A549 (cell line): Measurements from ENCODE around the gene PIGZ.

Experiments
- BHLHE40 ChIP-seq: IDR thresholded peaks from 2 replicates; pipeline ENCODE4 v1.6.1; 2012; ENCODE audit warnings: low read depth, low read length, inconsistent platforms
- CEBPB ChIP-seq, 2 experiments: fragments of >200 bp in 1 of 2; sonication (Bioruptor Twin) in 1 of 2; formaldehyde crosslinking in 1 of 2; IDR thresholded peaks; 2 replicates each; pipeline ENCODE4 v1.6.1; 2012 to 2016
- CTCF ChIP-seq: fragments of >200 bp; sonication (Bioruptor Twin); formaldehyde crosslinking; IDR thresholded peaks from 3 replicates; pipeline ENCODE4 v1.5.1; 2016
- EHMT2 ChIP-seq: fragments of 200-600 bp; sonication (generic); IDR thresholded peaks from 2 replicates; pipeline ENCODE4 v1.6.1; 2016; ENCODE audit warnings: antibody characterized with exemption, low read depth, mild to moderate bottlenecking, moderate library complexity
- EP300 ChIP-seq, 2 experiments: fragments of >200 bp; sonication (Bioruptor Twin); formaldehyde crosslinking; IDR thresholded peaks; 2 replicates in 1 of 2; 3 replicates in 1 of 2; pipeline ENCODE4 v1.6.1; 2016 to 2017
- JUN ChIP-seq, 2 experiments: fragments of >200 bp; sonication (Bioruptor Twin); formaldehyde crosslinking; IDR thresholded peaks; 2 replicates in 1 of 2; 3 replicates in 1 of 2; pipeline ENCODE4 v1.6.1; 2016 to 2017
- JUNB ChIP-seq: fragments of >200 bp; sonication (Bioruptor Twin); formaldehyde crosslinking; IDR thresholded peaks from 2 replicates; pipeline ENCODE4 v1.6.1; 2016
- POLR2A ChIP-seq: IDR thresholded peaks from 2 replicates; pipeline ENCODE4 v1.6.1; 2012; ENCODE audit warnings: mild to moderate bottlenecking, low read length
- POLR2AphosphoS2 ChIP-seq: conservative IDR thresholded peaks from 2 replicates; pipeline ENCODE4 v1.6.1; 2012; ENCODE audit warnings: low read length, improper control_type of control experiment, inconsistent platforms
- RAD21 ChIP-seq, 2 experiments: fragments of >200 bp in 1 of 2; sonication (Bioruptor Twin) in 1 of 2; formaldehyde crosslinking in 1 of 2; IDR thresholded peaks in 1 of 2; conservative IDR thresholded peaks in 1 of 2; 2 replicates in 1 of 2; 3 replicates in 1 of 2; pipeline ENCODE4 v1.6.1; 2012 to 2018; ENCODE audit warnings: inconsistent platforms in 1 of 2
- SMC3 ChIP-seq: fragments of >200 bp; sonication (Bioruptor Twin); formaldehyde crosslinking; IDR thresholded peaks from 3 replicates; pipeline ENCODE4 v1.6.1; 2018; ENCODE audit warnings: inconsistent platforms
- ZC3H11A ChIP-seq: fragments of 450-650 bp; IDR thresholded peaks from 2 replicates; pipeline ENCODE4 v1.6.1; 2014; ENCODE audit warnings: antibody characterized with exemption, mild to moderate bottlenecking

- TF ChIP-seq CEBPB (IDR thresholded peaks at IDR 0.05) (no peak), JUN (IDR thresholded peaks at IDR 0.05) (no peak), CTCF (no peak), POLR2AphosphoS2 (no peak), RAD21 (conservative IDR thresholded peaks at IDR 0.05 in 1 of 2, IDR thresholded peaks at IDR 0.05 in 1 of 2) (no peak), ZC3H11A (no peak), JUNB (no peak), BHLHE40 (no peak), EP300 (IDR thresholded peaks at IDR 0.05) (no peak), POLR2A (no peak), SMC3 (no peak), EHMT2 (no peak)
Observed at GRCh38 chr3:196998966-196999760, 30.5 kb upstream of the PIGZ start.
